ENCODE data around the gene UNC5C.

UNC5C gene

DNA sequence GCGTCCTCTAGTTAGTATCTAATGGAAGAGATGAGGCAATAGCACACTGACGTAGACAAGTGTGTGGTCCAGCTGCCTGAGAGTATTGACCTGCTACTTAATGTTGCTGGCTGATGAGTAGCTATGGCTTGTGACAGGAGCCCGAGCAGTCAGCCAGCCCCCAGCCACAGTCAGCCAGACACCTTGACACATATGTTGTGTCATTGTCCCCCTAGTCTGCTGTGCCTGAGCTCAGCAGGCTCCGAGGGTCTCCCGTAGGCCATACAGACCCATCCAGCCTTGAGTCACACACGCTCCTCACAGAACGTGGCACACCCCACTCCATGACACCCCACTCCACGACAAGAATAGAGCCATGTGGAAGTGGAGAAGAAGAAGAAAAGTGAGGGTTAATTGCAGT is 362.1 kb downstream of the UNC5C start:
- TF ChIP-seq, protein P1, sequence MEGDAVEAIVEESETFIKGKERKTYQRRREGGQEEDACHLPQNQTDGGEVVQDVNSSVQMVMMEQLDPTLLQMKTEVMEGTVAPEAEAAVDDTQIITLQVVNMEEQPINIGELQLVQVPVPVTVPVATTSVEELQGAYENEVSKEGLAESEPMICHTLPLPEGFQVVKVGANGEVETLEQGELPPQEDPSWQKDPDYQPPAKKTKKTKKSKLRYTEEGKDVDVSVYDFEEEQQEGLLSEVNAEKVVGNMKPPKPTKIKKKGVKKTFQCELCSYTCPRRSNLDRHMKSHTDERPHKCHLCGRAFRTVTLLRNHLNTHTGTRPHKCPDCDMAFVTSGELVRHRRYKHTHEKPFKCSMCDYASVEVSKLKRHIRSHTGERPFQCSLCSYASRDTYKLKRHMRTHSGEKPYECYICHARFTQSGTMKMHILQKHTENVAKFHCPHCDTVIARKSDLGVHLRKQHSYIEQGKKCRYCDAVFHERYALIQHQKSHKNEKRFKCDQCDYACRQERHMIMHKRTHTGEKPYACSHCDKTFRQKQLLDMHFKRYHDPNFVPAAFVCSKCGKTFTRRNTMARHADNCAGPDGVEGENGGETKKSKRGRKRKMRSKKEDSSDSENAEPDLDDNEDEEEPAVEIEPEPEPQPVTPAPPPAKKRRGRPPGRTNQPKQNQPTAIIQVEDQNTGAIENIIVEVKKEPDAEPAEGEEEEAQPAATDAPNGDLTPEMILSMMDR (IDR thresholded peaks at IDR 0.05; ENCODE audit: poor library complexity, severe bottlenecking): no peak
- no peaks in the 10 kb centered on the region for H3K9me3 ChIP-seq (ENCODE audit: severe bottlenecking)
- no peaks in the 10 kb centered on the region for H3K36me3 ChIP-seq (ENCODE audit: low read depth)
- H3K27ac ChIP-seq (ENCODE audit: poor library complexity, severe bottlenecking): no peak overlapping the region
- no peak for ATAC-seq (ENCODE audit: low read depth)
- no peaks in the 10 kb centered on the region for H3K4me1 ChIP-seq (ENCODE audit: insufficient read depth, poor library complexity, severe bottlenecking)
- no peak for DNase-seq (ENCODE audit: low spot score)
- no peak overlapping the region for H3K4me3 ChIP-seq (ENCODE audit: severe bottlenecking)
- no peaks in the 10 kb centered on the region for H3K27me3 ChIP-seq (ENCODE audit: insufficient read depth, poor library complexity, severe bottlenecking)

DNA sequence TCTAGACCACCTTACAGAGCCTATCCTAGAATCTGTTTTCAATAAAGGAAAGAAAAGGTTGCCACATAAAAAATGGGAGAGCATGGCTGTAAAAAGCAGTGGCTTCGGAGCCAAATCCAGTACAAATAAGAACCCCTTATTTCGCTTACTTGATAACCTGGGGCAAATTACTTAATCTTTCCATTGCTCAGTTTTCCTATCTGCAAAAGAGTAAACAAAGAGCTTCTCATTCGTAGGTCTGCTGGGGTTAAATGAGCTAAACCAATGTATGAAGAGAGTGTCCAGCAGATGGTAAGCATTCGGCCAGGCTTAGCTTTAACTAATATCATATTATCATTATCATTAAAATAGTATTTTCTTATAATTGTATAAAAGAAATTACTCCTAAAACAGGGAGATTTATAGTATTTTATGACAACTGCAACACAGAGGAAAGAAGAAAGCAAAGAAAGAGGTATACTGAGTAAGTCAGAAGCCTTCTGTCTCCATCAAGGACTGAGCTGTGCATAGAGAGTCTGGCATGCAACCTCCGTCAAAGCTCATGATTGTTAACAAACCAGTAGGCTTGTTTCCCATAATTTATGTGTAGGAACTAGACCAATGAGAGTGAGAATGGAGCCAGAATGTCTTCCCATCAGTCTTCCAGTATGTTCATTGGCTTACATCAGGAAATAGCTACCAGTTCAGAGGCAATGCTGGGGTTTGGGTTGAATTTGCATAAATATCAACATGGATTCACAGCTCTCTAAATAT is 364.9 kb downstream of the UNC5C start:
- Histone ChIP-seq H3K4me3 (ENCODE audit: severe bottlenecking) (no peak overlapping the region), H3K27ac (ENCODE audit: poor library complexity, severe bottlenecking) (no peak overlapping the region), H3K27me3 (ENCODE audit: insufficient read depth, poor library complexity, severe bottlenecking) (no peaks in the 10 kb centered on the region), H3K9me3 (ENCODE audit: severe bottlenecking) (no peaks in the 10 kb centered on the region), H3K36me3 (ENCODE audit: low read depth) (no peaks in the 10 kb centered on the region), H3K4me1 (ENCODE audit: insufficient read depth, poor library complexity, severe bottlenecking) (no peaks in the 10 kb centered on the region)
- ATAC-seq (ENCODE audit: low read depth): no peak
- TF ChIP-seq, protein P1 (IDR thresholded peaks at IDR 0.05; ENCODE audit: poor library complexity, severe bottlenecking): no peak
- no peak for DNase-seq (ENCODE audit: low spot score)

DNA sequence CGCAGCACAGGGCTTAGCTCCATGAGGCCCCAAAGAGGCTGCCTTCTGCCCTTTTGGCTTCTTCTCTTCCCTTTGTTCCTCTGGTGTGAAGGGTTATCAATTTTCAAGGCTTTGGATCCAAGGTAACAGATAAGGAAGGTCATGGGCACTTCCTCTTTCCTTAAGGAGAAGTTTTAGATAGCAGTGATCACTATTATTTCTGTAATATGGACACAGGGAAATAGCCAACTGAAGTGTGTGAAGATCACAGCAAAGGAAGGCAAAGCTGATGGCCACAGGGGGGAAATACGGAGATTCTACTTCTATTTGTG is 366.8 kb downstream of the UNC5C start:
- no peak for DNase-seq (ENCODE audit: low spot score)
- Histone ChIP-seq H3K4me3 (ENCODE audit: severe bottlenecking) (no peak overlapping the region), H3K36me3 (ENCODE audit: low read depth) (no peaks in the 10 kb centered on the region), H3K4me1 (ENCODE audit: insufficient read depth, poor library complexity, severe bottlenecking) (no peaks in the 10 kb centered on the region), H3K27me3 (ENCODE audit: insufficient read depth, poor library complexity, severe bottlenecking) (no peaks in the 10 kb centered on the region), H3K27ac (ENCODE audit: poor library complexity, severe bottlenecking) (no peak overlapping the region), H3K9me3 (ENCODE audit: severe bottlenecking) (no peaks in the 10 kb centered on the region)
- TF ChIP-seq, protein P1 (IDR thresholded peaks at IDR 0.05; ENCODE audit: poor library complexity, severe bottlenecking): no peak
- ATAC-seq (ENCODE audit: low read depth): no peak

DNA sequence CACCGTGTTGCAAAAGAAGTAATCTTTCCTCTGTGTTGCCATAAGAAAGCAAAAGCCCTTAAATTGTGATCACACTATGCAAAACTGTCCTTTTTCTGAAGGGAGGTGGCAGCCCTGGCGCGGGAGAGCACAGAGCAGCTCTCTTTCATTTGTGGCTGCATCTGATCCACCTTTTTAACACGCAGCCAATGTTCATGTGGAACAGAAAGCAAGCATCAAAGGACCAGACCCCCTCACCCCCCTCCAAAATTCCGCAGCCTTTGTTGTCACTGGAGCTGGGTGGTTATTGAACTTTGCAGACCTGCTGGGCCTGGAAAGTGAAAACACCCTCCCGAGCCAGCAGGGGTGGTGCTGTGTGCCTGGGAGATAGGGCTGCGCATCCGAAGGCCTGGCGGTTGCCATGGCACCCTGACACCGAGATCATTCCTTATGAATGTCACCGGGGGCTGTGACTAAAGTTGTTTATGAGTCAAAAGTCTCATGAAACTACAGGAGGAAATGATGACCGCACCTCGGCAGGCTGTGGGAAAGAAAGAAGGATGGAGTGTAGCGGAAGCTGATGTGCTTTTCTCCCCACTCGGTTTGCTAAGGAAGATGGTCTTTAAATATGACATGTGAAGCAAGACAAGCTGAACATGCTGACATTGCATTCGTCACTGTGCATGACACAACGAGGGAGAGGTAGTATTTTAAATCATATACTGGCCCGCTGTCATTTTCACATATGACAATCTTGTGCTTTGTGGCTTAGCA is 367.4 kb downstream of the UNC5C start:
- DNase-seq (ENCODE audit: low spot score) (no peak), ATAC-seq (ENCODE audit: low read depth) (no peak)
- no peaks in the 10 kb centered on the region for H3K36me3 ChIP-seq (ENCODE audit: low read depth)
- H3K9me3 ChIP-seq (ENCODE audit: severe bottlenecking): no peaks in the 10 kb centered on the region
- TF ChIP-seq, protein P1 (IDR thresholded peaks at IDR 0.05; ENCODE audit: poor library complexity, severe bottlenecking): no peak
- no peak overlapping the region for H3K4me3 ChIP-seq (ENCODE audit: severe bottlenecking)
- H3K4me1 ChIP-seq (ENCODE audit: insufficient read depth, poor library complexity, severe bottlenecking): no peaks in the 10 kb centered on the region
- H3K27me3 ChIP-seq (ENCODE audit: insufficient read depth, poor library complexity, severe bottlenecking): no peaks in the 10 kb centered on the region
- H3K27ac ChIP-seq (ENCODE audit: poor library complexity, severe bottlenecking): no peak overlapping the region
